Uterus (tissue), 2 donors: ENCODE results near the gene STAC3.

Source experiments
- CTCF ChIP-seq, 4 experiments: fragments of 200-600 bp in 2 of 4; fragments of 450-650 bp in 2 of 4; sonication (generic) in 2 of 4; IDR thresholded peaks; one replicate each; pipeline ENCODE4 v1.5.1; 2016 to 2019; ENCODE audit warnings: antibody characterized with exemption in 4 of 4, mild to moderate bottlenecking in 2 of 4, moderate library complexity in 1 of 4
- POLR2A ChIP-seq, 2 donors: fragments of 450-650 bp; IDR thresholded peaks; one replicate each; pipeline ENCODE4 v1.6.1; 2016; ENCODE audit warnings: antibody characterized with exemption in 2 of 2, mild to moderate bottlenecking in 1 of 2, moderate library complexity in 1 of 2

GRCh38 chr12:57260366-57260765 lies 9.4 kb upstream of the STAC3 start:
- no peak for TF ChIP-seq CTCF (IDR thresholded peaks at IDR 0.05)
- TF ChIP-seq POLR2A (IDR thresholded peaks at IDR 0.05), result no peak
